ENCODE measurements around the gene HNRNPUL1.

HNRNPUL1 gene

DNA sequence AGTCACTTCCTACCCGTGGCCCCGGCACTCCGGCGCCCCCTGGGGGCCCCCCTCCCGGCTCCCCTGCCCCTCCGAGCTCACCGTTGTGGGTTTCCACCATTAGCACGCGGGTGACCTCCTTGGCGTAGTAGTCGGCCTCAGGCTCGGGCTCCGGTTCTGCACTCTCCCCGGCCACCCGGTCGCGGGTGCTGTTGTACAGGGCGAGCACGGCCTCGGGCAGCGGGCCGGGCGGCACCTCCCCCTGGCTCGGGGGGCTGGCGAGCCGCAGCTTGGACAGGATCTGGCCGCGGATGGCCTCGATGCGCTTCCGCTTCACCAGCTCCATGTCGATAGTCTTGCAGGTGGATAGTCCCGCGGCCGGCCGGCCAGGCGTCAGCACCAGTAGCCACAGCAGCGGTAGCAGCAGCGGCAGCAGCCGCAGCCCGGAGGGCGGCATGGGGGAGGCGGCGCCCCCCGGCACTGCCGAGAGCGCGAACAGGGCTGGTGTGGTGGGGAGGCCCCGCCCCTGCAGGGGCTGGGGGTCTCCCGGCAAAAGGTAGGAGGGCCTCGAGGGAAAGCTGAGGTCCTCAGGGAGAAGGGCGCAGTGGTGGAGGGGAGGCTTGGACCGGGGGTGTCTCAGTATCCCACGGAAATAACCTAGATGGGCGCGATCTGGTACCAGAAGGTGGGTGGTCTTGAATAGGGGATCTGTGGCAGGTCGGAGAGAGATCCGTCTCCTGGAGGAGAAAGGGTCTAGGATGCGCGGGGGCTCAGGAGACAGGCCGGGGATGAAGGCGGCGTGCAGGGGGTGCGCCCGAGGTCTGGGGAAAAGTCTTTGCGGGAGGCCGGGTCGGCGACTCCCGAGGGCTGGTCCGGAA, 88.7 kb downstream of the HNRNPUL1 start:
- H3K4me3 ChIP-seq (replicated peaks; ENCODE audit: low read depth, low read length): peak overlapping the region; percentile 94
- peaks cover 6% of the 10 kb centered on the region for H3K36me3 ChIP-seq (ENCODE audit: control insufficient read depth, insufficient read depth, low read length)
- H3K27me3 ChIP-seq (replicated peaks; ENCODE audit: control insufficient read depth, insufficient read depth, low read length): no peaks in the 10 kb centered on the region
- peak; percentile 88 for DNase-seq (ENCODE audit: extremely low read depth, insufficient read length)
- TF ChIP-seq, protein P1, sequence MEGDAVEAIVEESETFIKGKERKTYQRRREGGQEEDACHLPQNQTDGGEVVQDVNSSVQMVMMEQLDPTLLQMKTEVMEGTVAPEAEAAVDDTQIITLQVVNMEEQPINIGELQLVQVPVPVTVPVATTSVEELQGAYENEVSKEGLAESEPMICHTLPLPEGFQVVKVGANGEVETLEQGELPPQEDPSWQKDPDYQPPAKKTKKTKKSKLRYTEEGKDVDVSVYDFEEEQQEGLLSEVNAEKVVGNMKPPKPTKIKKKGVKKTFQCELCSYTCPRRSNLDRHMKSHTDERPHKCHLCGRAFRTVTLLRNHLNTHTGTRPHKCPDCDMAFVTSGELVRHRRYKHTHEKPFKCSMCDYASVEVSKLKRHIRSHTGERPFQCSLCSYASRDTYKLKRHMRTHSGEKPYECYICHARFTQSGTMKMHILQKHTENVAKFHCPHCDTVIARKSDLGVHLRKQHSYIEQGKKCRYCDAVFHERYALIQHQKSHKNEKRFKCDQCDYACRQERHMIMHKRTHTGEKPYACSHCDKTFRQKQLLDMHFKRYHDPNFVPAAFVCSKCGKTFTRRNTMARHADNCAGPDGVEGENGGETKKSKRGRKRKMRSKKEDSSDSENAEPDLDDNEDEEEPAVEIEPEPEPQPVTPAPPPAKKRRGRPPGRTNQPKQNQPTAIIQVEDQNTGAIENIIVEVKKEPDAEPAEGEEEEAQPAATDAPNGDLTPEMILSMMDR (IDR thresholded peaks at IDR 0.05; ENCODE audit: insufficient read depth, low read length, poor library complexity, severe bottlenecking): peak; percentile 93

- TF ChIP-seq, protein P1 (IDR thresholded peaks at IDR 0.05; ENCODE audit: insufficient read depth, low read length, poor library complexity, severe bottlenecking): peak; percentile 92
- DNase-seq (ENCODE audit: extremely low read depth, insufficient read length): peak; percentile 93
- no peaks in the 10 kb centered on the region for H3K27me3 ChIP-seq (replicated peaks; ENCODE audit: control insufficient read depth, insufficient read depth, low read length)
- H3K4me3 ChIP-seq (replicated peaks; ENCODE audit: low read depth, low read length): peak within 1 kb of the TSS; percentile 94
- peaks cover 2% of the 10 kb centered on the region for H3K36me3 ChIP-seq (ENCODE audit: control insufficient read depth, insufficient read depth, low read length)
Observed at GRCh38 chr19:41353466-41354342, 89.5 kb downstream of the HNRNPUL1 start, which contains the start of gene TGFB1. TGFB1 (minus strand) TSS chr19:41353922; CDS start chr19:41353044, 878 bp downstream.

DNA sequence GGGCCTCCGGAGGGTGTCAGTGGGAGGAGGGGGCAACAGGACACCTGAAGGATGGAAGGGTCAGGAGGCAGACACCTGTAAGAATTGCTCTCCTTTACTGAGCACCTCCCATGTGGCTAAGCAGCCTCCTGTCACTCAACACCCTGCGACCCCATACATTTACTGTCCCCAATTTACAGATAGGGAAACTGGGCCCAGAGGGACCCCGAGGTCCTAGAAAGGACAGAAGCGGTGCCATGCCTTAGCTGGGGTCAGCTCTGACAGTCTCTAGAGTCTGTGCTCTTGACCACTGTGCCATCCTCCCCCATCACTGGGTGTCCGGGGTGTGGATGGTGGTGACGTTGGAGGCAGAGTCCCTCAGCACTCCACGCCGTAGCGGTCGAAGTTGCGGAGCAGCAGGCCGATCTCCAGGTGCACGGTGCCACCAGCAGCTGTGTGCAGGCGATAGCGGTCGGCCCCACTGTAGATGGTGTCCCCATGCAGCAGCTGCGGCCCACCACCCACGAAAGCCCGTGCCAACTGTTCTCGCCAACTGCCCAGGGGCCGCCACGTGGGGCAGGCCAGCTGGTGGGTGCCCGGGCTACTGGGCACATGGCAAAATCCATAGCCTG, 90.3 kb downstream of the HNRNPUL1 start:
- no peak for DNase-seq (ENCODE audit: extremely low read depth, insufficient read length)
- Histone ChIP-seq H3K27me3 (replicated peaks; ENCODE audit: control insufficient read depth, insufficient read depth, low read length) (no peaks in the 10 kb centered on the region), H3K36me3 (ENCODE audit: control insufficient read depth, insufficient read depth, low read length) (no peaks in the 10 kb centered on the region), H3K4me3 (replicated peaks; ENCODE audit: low read depth, low read length) (peak overlapping the region; percentile 47)
- TF ChIP-seq, protein P1 (IDR thresholded peaks at IDR 0.05; ENCODE audit: insufficient read depth, low read length, poor library complexity, severe bottlenecking): no peak

GRCh38 chr19:41355035-41355434, 90.9 kb downstream of the HNRNPUL1 start:
- TF ChIP-seq, protein P1 (IDR thresholded peaks at IDR 0.05; ENCODE audit: insufficient read depth, low read length, poor library complexity, severe bottlenecking): no peak
- no peak for DNase-seq (ENCODE audit: extremely low read depth, insufficient read length)
- no peaks in the 10 kb centered on the region for H3K27me3 ChIP-seq (replicated peaks; ENCODE audit: control insufficient read depth, insufficient read depth, low read length)
- H3K36me3 ChIP-seq (ENCODE audit: control insufficient read depth, insufficient read depth, low read length): no peaks in the 10 kb centered on the region
- no peak overlapping the region for H3K4me3 ChIP-seq (replicated peaks; ENCODE audit: low read depth, low read length)

GRCh38 chr19:41355802-41356201, 91.6 kb downstream of the HNRNPUL1 start:
- Histone ChIP-seq H3K4me3 (replicated peaks; ENCODE audit: low read depth, low read length) (no peak overlapping the region), H3K27me3 (replicated peaks; ENCODE audit: control insufficient read depth, insufficient read depth, low read length) (no peaks in the 10 kb centered on the region), H3K36me3 (ENCODE audit: control insufficient read depth, insufficient read depth, low read length) (no peaks in the 10 kb centered on the region)
- no peak for DNase-seq (ENCODE audit: extremely low read depth, insufficient read length)
- TF ChIP-seq, protein P1 (IDR thresholded peaks at IDR 0.05; ENCODE audit: insufficient read depth, low read length, poor library complexity, severe bottlenecking): no peak

All from GM06990 (cell line).